Endothelial cell of umbilical vein (primary cell): ENCODE measurements around the gene UBE2Q2. TPM values are rescaled to one million over a fixed set of nuclear protein-coding genes. Genes with fewer than 3 reads are reported as not detected.

Source experiments
- BruUV-seq: library from RNA; stranded (reverse); fragments of 400-500 nt; replicated peaks from 2 replicates; lab custom pipeline; 2021; lab: Mats Ljungman, UMichigan
- CTCF ChIA-PET: fragments of 300-600, 350-600 bp; sonication (Branson Sonifier 250); formaldehyde crosslinking; loops from one replicate; lab custom pipeline; 2021; ENCODE audit warnings: antibody characterized with exemption, inconsistent platforms; lab: Charles Lee
- POLR2A ChIA-PET: fragments of 300-600, 350-600 bp; sonication (Branson Sonifier 250); formaldehyde crosslinking; loops from one replicate; lab custom pipeline; 2021; ENCODE audit warnings: antibody characterized with exemption, inconsistent platforms; lab: Charles Lee
- DNase-seq: peaks from one replicate; pipeline ENCODE4 v3.0.0-alpha.2; 2011; ENCODE audit warnings: low read depth, low spot score
- FAIRE-seq: peaks from 2 replicates; lab custom pipeline; 2011; peaks lifted over from hg19 to GRCh38; lab: Jason Lieb, UNC
- H2AFZ ChIP-seq: 2 replicates; pipeline ENCODE4 v1.6.0; 2012; ENCODE audit warnings: low read depth, low read length, control low read depth, inconsistent platforms
- H3K27ac ChIP-seq: 2 replicates; pipeline ENCODE4 v1.5.1; 2011; ENCODE audit warnings: low read depth, mild to moderate bottlenecking, control low read depth, low read length, moderate library complexity; ENCODE audit not compliant: insufficient read depth
- H3K27me3 ChIP-seq, 2 experiments: 2 replicates each; pipeline versions ENCODE4 v1.6.0 to v1.6.1; 2011; ENCODE audit warnings: low read length in 2 of 2, mixed read lengths in 1 of 2; ENCODE audit not compliant: control insufficient read depth in 2 of 2, insufficient read depth in 2 of 2
- H3K36me3 ChIP-seq, 2 experiments: 2 replicates in 1 of 2; 3 replicates in 1 of 2; pipeline ENCODE4 v1.5.1; 2011; ENCODE audit warnings: low read length in 2 of 2, mild to moderate bottlenecking in 1 of 2, moderate library complexity in 1 of 2; ENCODE audit not compliant: control insufficient read depth in 2 of 2, insufficient read depth in 2 of 2; ENCODE audit errors: extremely low read depth in 1 of 2
- H3K4me1 ChIP-seq: 3 replicates; pipeline ENCODE4 v1.5.1; 2011; ENCODE audit warnings: mild to moderate bottlenecking, low read length; ENCODE audit not compliant: control insufficient read depth, insufficient read depth; ENCODE audit errors: extremely low read depth
- H3K4me2 ChIP-seq: 2 replicates; pipeline ENCODE4 v1.6.1; 2011; ENCODE audit warnings: low read length, control low read depth, mixed read lengths; ENCODE audit not compliant: insufficient read depth
- H3K4me3 ChIP-seq, 3 experiments: fragments of 200-600 bp in 1 of 3; sonication (generic), shearing (Covaris generic) in 1 of 3; replicated peaks in 1 of 3; 2 replicates each; pipeline ENCODE4 v1.5.1; 2011 to 2016; ENCODE audit warnings: control low read depth in 3 of 3, low read length in 3 of 3, mild to moderate bottlenecking in 2 of 3, inconsistent platforms in 1 of 3, low read depth in 1 of 3, moderate library complexity in 1 of 3; ENCODE audit not compliant: insufficient read depth in 1 of 3
- H3K79me2 ChIP-seq: 2 replicates; pipeline ENCODE4 v1.6.0; 2012; ENCODE audit warnings: low read length, inconsistent platforms; ENCODE audit not compliant: control insufficient read depth, insufficient read depth
- H3K9ac ChIP-seq: replicated peaks from 2 replicates; pipeline ENCODE3; 2011; ENCODE audit warnings: low read length, control low read depth; ENCODE audit not compliant: insufficient read depth; ENCODE audit errors: extremely low read depth
- H3K9me1 ChIP-seq: replicated peaks from 3 replicates; pipeline ENCODE4 v1.6.0; 2011; ENCODE audit warnings: mild to moderate bottlenecking, low read length; ENCODE audit not compliant: control insufficient read depth, insufficient read depth; ENCODE audit errors: extremely low read depth
- H3K9me3 ChIP-seq: replicated peaks from 2 replicates; pipeline ENCODE4 v1.5.1; 2012; ENCODE audit warnings: low read length, inconsistent platforms; ENCODE audit not compliant: control insufficient read depth, insufficient read depth
- H4K20me1 ChIP-seq: replicated peaks from 2 replicates; pipeline ENCODE3; 2011; ENCODE audit warnings: mild to moderate bottlenecking, low read length; ENCODE audit not compliant: control insufficient read depth, insufficient read depth; ENCODE audit errors: extremely low read depth
- CTCF ChIP-seq, 2 donors: IDR thresholded peaks; 1 replicate in 1 of 2; 2 replicates in 1 of 2; pipeline ENCODE4 v1.5.1; 2011; ENCODE audit warnings: low read length in 2 of 2, mild to moderate bottlenecking in 2 of 2, moderate library complexity in 2 of 2, control low read depth in 1 of 2, inconsistent platforms in 1 of 2, low read depth in 1 of 2; ENCODE audit not compliant: insufficient read depth in 1 of 2; ENCODE audit errors: extremely low read depth in 1 of 2
- EZH2 ChIP-seq: IDR thresholded peaks from 2 replicates; pipeline ENCODE4 v1.6.1; 2012; ENCODE audit warnings: borderline replicate concordance, low read depth, mild to moderate bottlenecking, moderate library complexity, low read length, inconsistent platforms; ENCODE audit not compliant: severe bottlenecking
- FOS ChIP-seq: IDR thresholded peaks from 2 replicates; pipeline ENCODE4 v1.6.1; 2011; ENCODE audit warnings: mild to moderate bottlenecking, low read length, moderate library complexity, borderline replicate concordance; ENCODE audit not compliant: insufficient read depth
- GATA2 ChIP-seq: IDR thresholded peaks from 2 replicates; pipeline ENCODE4 v1.7.0; 2011; ENCODE audit warnings: low read depth, mild to moderate bottlenecking, moderate library complexity, mixed read lengths, low read length; ENCODE audit not compliant: insufficient read length, insufficient read depth
- JUN ChIP-seq: IDR thresholded peaks from 2 replicates; pipeline ENCODE4 v1.6.1; 2011; ENCODE audit warnings: borderline replicate concordance, low read depth; ENCODE audit not compliant: insufficient read length, insufficient read depth
- MYC ChIP-seq: IDR thresholded peaks from one replicate; pipeline ENCODE4 v1.6.1; 2011; ENCODE audit warnings: mild to moderate bottlenecking, low read depth, low read length
- POLR2A ChIP-seq: IDR thresholded peaks from 2 replicates; pipeline ENCODE4 v1.6.1; 2012; ENCODE audit warnings: low read depth, mild to moderate bottlenecking, control low read depth, low read length
- POLR2AphosphoS5 ChIP-seq: IDR thresholded peaks from 2 replicates; pipeline ENCODE4 v1.6.1; 2012; ENCODE audit warnings: low read depth, mild to moderate bottlenecking, control low read depth, low read length, moderate library complexity; ENCODE audit not compliant: insufficient read depth
- dilution Hi-C: fragments of 300-500 bp; cut with MboI; formaldehyde crosslinking; loops from one replicate; pipeline ENCODE4 v1.15.0; 2019; ENCODE audit warnings: low sequenced_read_pairs; ENCODE audit not compliant: extremely low pct_ligation_motif_present
- intact Hi-C: fragments of 100-400 bp; cut with micrococcal nuclease; formaldehyde crosslinking; loops from one replicate; pipeline ENCODE4 v1.10.0; 2022
- polyA plus RNA-seq, 4 experiments: library from polyadenylated mRNA; depleted of rRNA in 3 of 4; stranded (reverse) in 3 of 4; unstranded in 1 of 4; fragments of >200 nt; gene quantifications; 2 replicates each; pipeline versions ENCODE4 v1.2.1 to v1.2.3, GENCODE V29; 2011 to 2012; ENCODE audit warnings: missing spikeins in 1 of 4
- total RNA-seq: library from RNA; stranded (reverse); gene quantifications from 2 replicates; pipeline ENCODE4 v1.2.3, GENCODE V29; 2021
- TF ChIP-seq, protein P1 (sequence below): IDR thresholded peaks from 2 replicates; pipeline ENCODE4 v1.6.1; 2011; ENCODE audit not compliant: insufficient read depth, insufficient read length

Gene UBE2Q2
- total and polyA plus RNA-seq, 2 donors (not counting 3 experiments of a cell fraction or from before 2014, with no cell fraction given), result 12.9 to 32.8 TPM

- intact Hi-C loops (loop anchor here (5.0 to 10.0 kb wide), 2 partner anchors 220 to 232 kb away; no protein-coding TSS in a partner anchor), dilution Hi-C loops (no loop called here)
- FAIRE-seq (no peak), DNase-seq (no peak)
- no peak for TF ChIP-seq JUN
- no peak overlapping the region for H3K9ac ChIP-seq
- BruUV-seq, result no TSS peak
- H3K9me1 ChIP-seq, result no peaks in the 10 kb centered on the region
- peaks cover 35% of the 10 kb centered on the region for H3K79me2 ChIP-seq
- CTCF ChIA-PET, result interaction anchor here (0.8 to 6.4 kb wide), 2 partner anchors 114 to 132 kb away, joined by 3 to 80 read pairs; no protein-coding TSS in a partner anchor
- H3K4me1 ChIP-seq, result peaks cover 16% of the 10 kb centered on the region
- H3K36me3 ChIP-seq, result peaks cover 0 to 7% of the 10 kb centered on the region in 2 experiments
- no peak overlapping the region for H3K4me2 ChIP-seq
- POLR2A ChIA-PET, result no interaction called here
- H3K4me3 ChIP-seq, result no peak overlapping the region
- no peaks in the 10 kb centered on the region for H3K27me3 ChIP-seq
- H4K20me1 ChIP-seq, result no peaks in the 10 kb centered on the region
- H3K27ac ChIP-seq, result no peak overlapping the region
- no peaks in the 10 kb centered on the region for H3K9me3 ChIP-seq
- no peak overlapping the region for H2AFZ ChIP-seq
Measured at GRCh38 chr15:75924576-75924975, 81.3 kb downstream of the UBE2Q2 start.

DNA sequence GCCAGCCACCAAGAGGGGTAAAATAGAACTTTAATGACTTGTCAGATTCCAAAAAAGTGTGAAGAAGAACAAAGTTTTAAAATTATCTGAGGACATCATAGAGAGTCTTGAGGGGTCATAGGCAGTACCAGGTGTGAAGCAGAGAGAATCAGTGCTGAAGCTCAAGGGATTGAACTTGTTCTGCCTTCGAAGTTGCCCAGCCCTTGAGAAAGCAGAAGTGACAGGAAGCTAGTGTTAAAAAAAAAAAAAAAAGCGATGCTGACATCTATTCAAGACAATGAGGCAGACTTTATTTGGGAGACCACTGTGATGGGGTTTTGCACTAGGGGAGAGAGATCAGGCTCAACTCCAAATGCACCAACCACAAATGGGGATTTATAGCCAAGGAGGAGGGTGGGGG, 82.2 kb downstream of the UBE2Q2 start:
- H3K36me3 ChIP-seq, result peaks cover 0 to 3% of the 10 kb centered on the region in 2 experiments
- TF ChIP-seq EZH2 (no peak), POLR2AphosphoS5 (no peak), JUN (no peak), POLR2A (no peak), GATA2 (no peak), MYC (no peak), FOS (no peak), CTCF (IDR thresholded peaks at IDR 0.05; ENCODE audit: extremely low read depth in 1 of 2, insufficient read depth in 1 of 2, low read depth in 1 of 2, low read length in 2 of 2) (no peak)
- TF ChIP-seq, protein P1, sequence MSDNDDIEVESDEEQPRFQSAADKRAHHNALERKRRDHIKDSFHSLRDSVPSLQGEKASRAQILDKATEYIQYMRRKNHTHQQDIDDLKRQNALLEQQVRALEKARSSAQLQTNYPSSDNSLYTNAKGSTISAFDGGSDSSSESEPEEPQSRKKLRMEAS, result no peak
- POLR2A ChIA-PET, result no interaction called here
- intact Hi-C loops (loop anchor here (10.0 kb wide), 1 partner anchor 219 kb away; no protein-coding TSS in a partner anchor), dilution Hi-C loops (no loop called here)
- H3K27me3 ChIP-seq, result no peaks in the 10 kb centered on the region
- H3K9ac ChIP-seq, result no peak overlapping the region
- H4K20me1 ChIP-seq, result no peaks in the 10 kb centered on the region
- no peaks in the 10 kb centered on the region for H3K9me3 ChIP-seq
- H2AFZ ChIP-seq, result no peak overlapping the region
- DNase-seq (no peak), FAIRE-seq (no peak)
- peaks cover 35% of the 10 kb centered on the region for H3K79me2 ChIP-seq
- no peak overlapping the region for H3K4me3 ChIP-seq
- H3K4me1 ChIP-seq, result peaks cover 25% of the 10 kb centered on the region
- BruUV-seq, result no TSS peak
- no peak overlapping the region for H3K4me2 ChIP-seq
- no peak overlapping the region for H3K27ac ChIP-seq
- H3K9me1 ChIP-seq, result no peaks in the 10 kb centered on the region
- CTCF ChIA-PET, result no interaction called here
